HepG2 (cell line): Measurements from ENCODE around the gene DCAF8. TPM values are rescaled to one million over a fixed set of nuclear protein-coding genes. Genes with fewer than 3 reads are reported as not detected.

Source experiments
- CENPT ChIP-seq: sonication (generic); formaldehyde crosslinking; IDR thresholded peaks from 2 replicates; pipeline ENCODE4 v1.8.0; 2022; ENCODE audit warnings: low read depth, mild to moderate bottlenecking, moderate library complexity, missing genetic modification reagents
- DNMT1 ChIP-seq: sonication (generic); formaldehyde crosslinking; IDR thresholded peaks from 2 replicates; pipeline ENCODE4 v1.5.1; 2020; ENCODE audit warnings: mild to moderate bottlenecking, missing genetic modification reagents
- GABPB1 ChIP-seq: IDR thresholded peaks from 2 replicates; pipeline ENCODE4 v1.6.1; 2016; ENCODE audit warnings: mild to moderate bottlenecking, missing genetic modification reagents, moderate library complexity, missing compliant biosample characterization
- GATA4 ChIP-seq: sonication (generic); IDR thresholded peaks from 2 replicates; pipeline ENCODE4 v1.6.1; 2016; ENCODE audit warnings: antibody characterized with exemption, low read depth, borderline replicate concordance
- JUN ChIP-seq: sonication (generic); formaldehyde crosslinking; IDR thresholded peaks from 2 replicates; pipeline ENCODE4 v1.4.0; 2020; ENCODE audit warnings: mild to moderate bottlenecking, missing genetic modification reagents
- MTA3 ChIP-seq: sonication (generic); formaldehyde crosslinking; IDR thresholded peaks from 2 replicates; pipeline ENCODE4 v1.4.0; 2020; ENCODE audit warnings: missing genetic modification reagents
- NCOA1 ChIP-seq: sonication (generic); formaldehyde crosslinking; IDR thresholded peaks from 2 replicates; pipeline ENCODE4 v1.9.0; 2021; ENCODE audit warnings: missing genetic modification reagents
- RFX1 ChIP-seq: fragments of 450-650 bp; IDR thresholded peaks from 2 replicates; pipeline ENCODE4 v1.6.1; 2017
- RXRA ChIP-seq: sonication (generic); formaldehyde crosslinking; IDR thresholded peaks from 2 replicates; pipeline ENCODE4 v1.5.1; 2020; ENCODE audit warnings: missing genetic modification reagents
- SAP130 ChIP-seq: IDR thresholded peaks from 2 replicates; pipeline ENCODE4 v1.6.1; 2016; ENCODE audit warnings: low read depth
- SOX6 ChIP-seq, 2 experiments: fragments of 450-650 bp in 1 of 2; sonication (generic) in 1 of 2; formaldehyde crosslinking in 1 of 2; IDR thresholded peaks; 2 replicates each; pipeline versions ENCODE4 v1.4.0 to v1.6.1; 2017 to 2020; ENCODE audit warnings: antibody characterized with exemption in 1 of 2, mild to moderate bottlenecking in 1 of 2, missing genetic modification reagents in 1 of 2
- TBX2 ChIP-seq: sonication (generic); formaldehyde crosslinking; IDR thresholded peaks from 2 replicates; pipeline ENCODE4 v1.5.0; 2020; ENCODE audit warnings: missing genetic modification reagents, mild to moderate bottlenecking, borderline replicate concordance
- TCF12 ChIP-seq, 2 experiments: fragments of 450-650 bp in 1 of 2; sonication (generic) in 1 of 2; formaldehyde crosslinking in 1 of 2; IDR thresholded peaks; 2 replicates each; pipeline versions ENCODE4 v1.6.1 to v1.8.0; 2017 to 2022; ENCODE audit warnings: antibody characterized with exemption in 1 of 2, mild to moderate bottlenecking in 1 of 2, missing genetic modification reagents in 1 of 2, moderate library complexity in 1 of 2
- ZNF646 ChIP-seq: sonication (generic); formaldehyde crosslinking; IDR thresholded peaks from 2 replicates; pipeline ENCODE4 v1.9.0; 2021; ENCODE audit warnings: mild to moderate bottlenecking, missing genetic modification reagents
- ZSCAN20 ChIP-seq: sonication (generic); formaldehyde crosslinking; IDR thresholded peaks from 2 replicates; pipeline ENCODE4 v1.4.0; 2020; ENCODE audit warnings: missing genetic modification reagents, mild to moderate bottlenecking, borderline replicate concordance
- ZSCAN9 ChIP-seq: IDR thresholded peaks from 2 replicates; pipeline ENCODE4 v1.6.1; 2016; ENCODE audit warnings: borderline replicate concordance
- polyA plus RNA-seq, 8 experiments: library from polyadenylated mRNA; depleted of rRNA in 3 of 8; stranded (reverse) in 7 of 8; unstranded in 1 of 8; fragments of >200 nt; fragmentation: Illumina TruSeq in 4 of 8; extraction: Trizol in 4 of 8; gene quantifications; 2 replicates each; pipeline versions ENCODE4 v1.2.1 to v1.2.3, GENCODE V29; 2011 to 2016; ENCODE audit warnings: low read depth in 4 of 8, missing spikeins in 1 of 8, mixed read lengths in 1 of 8; ENCODE audit not compliant: insufficient read depth in 1 of 8
- total RNA-seq, 5 experiments: library from RNA; depleted of rRNA; stranded (reverse); fragments of >200 nt; fragmentation: Illumina TruSeq; extraction: Trizol; gene quantifications; 2 replicates each; pipeline ENCODE4 v1.2.3, GENCODE V29; 2016; ENCODE audit warnings: low read depth in 1 of 5
- TF ChIP-seq, protein P1 (sequence below): IDR thresholded peaks from 2 replicates; pipeline ENCODE4 v1.6.1; 2016; ENCODE audit warnings: low read depth
- TF ChIP-seq, protein P2 (sequence below): sonication (generic); formaldehyde crosslinking; IDR thresholded peaks from 2 replicates; pipeline ENCODE4 v1.4.0; 2020; ENCODE audit warnings: missing genetic modification reagents, mild to moderate bottlenecking, borderline replicate concordance

The DCAF8 gene
- total and polyA plus RNA-seq, 2 of the 13 experiments (the other 11 are each of a cell fraction or from before 2014, with no cell fraction given), result 73.4 to 79.8 TPM

DNA sequence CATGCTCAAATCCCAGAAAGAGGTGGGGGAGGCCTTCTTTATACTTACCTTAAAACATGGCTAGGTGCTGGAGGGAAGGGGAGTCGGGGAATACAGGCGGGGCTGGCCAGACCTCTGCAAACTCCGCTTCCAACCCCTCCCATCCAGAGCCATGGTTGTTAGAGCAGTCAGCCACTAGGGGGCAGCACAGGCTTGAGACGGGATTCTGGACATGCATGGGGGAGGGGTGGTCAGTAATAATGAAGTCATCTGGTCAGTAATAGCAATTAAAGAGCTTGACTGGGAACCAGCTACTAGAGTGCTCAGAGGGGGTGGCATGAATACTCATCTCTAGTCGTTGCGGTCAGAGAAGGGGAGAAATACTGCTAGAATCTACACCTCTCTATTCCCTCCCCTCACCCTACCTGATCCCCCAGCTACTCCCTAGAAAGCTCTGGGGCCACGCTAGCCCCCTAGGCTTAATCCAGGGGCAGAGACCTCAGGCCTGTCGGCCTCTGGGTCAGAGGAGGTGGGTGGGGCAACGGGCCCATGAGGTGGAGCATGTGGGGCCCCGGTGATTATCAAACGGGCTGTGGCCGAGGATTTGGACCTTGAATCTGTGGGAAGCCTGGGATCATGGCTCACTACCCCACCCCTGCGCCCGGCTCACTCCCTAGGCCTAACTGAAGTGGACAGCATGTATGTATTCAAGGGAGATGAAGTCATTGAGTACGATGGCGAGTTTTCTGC, 69.1 kb downstream of the DCAF8 start (continued):
- TF ChIP-seq, protein P1, sequence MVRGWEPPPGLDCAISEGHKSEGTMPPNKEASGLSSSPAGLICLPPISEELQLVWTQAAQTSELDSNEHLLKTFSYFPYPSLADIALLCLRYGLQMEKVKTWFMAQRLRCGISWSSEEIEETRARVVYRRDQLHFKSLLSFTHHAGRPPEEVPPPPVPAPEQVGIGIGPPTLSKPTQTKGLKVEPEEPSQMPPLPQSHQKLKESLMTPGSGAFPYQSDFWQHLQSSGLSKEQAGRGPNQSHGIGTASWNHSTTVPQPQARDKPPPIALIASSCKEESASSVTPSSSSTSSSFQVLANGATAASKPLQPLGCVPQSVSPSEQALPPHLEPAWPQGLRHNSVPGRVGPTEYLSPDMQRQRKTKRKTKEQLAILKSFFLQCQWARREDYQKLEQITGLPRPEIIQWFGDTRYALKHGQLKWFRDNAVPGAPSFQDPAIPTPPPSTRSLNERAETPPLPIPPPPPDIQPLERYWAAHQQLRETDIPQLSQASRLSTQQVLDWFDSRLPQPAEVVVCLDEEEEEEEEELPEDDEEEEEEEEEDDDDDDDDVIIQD (CRISPR knock-in tag), result no peak
- TF ChIP-seq SAP130 (peak; percentile 43), CENPT (CRISPR knock-in tag) (no peak), GABPB1 (CRISPR knock-in tag) (no peak; the same call in 1 of the 2 replicates), ZSCAN20 (CRISPR knock-in tag) (no peak), GATA4 (no peak), MTA3 (CRISPR knock-in tag) (no peak), ZSCAN9 (no peak), DNMT1 (no peak), TBX2 (CRISPR knock-in tag) (0 out of 2 replicates have a peak, but pooled peaks have one; percentile 18), RXRA (CRISPR knock-in tag) (no peak), RFX1 (no peak), NCOA1 (CRISPR knock-in tag) (no peak; the same call in 1 of the 2 replicates), TCF12 (IDR thresholded peaks at IDR 0.05) (no peak), TCF12 (CRISPR knock-in tag; IDR thresholded peaks at IDR 0.05) (no peak), JUN (no peak), ZNF646 (CRISPR knock-in tag) (no peak), SOX6 (IDR thresholded peaks at IDR 0.05) (no peak), SOX6 (CRISPR knock-in tag; IDR thresholded peaks at IDR 0.05) (peak; percentile 38)
- TF ChIP-seq, protein P2, sequence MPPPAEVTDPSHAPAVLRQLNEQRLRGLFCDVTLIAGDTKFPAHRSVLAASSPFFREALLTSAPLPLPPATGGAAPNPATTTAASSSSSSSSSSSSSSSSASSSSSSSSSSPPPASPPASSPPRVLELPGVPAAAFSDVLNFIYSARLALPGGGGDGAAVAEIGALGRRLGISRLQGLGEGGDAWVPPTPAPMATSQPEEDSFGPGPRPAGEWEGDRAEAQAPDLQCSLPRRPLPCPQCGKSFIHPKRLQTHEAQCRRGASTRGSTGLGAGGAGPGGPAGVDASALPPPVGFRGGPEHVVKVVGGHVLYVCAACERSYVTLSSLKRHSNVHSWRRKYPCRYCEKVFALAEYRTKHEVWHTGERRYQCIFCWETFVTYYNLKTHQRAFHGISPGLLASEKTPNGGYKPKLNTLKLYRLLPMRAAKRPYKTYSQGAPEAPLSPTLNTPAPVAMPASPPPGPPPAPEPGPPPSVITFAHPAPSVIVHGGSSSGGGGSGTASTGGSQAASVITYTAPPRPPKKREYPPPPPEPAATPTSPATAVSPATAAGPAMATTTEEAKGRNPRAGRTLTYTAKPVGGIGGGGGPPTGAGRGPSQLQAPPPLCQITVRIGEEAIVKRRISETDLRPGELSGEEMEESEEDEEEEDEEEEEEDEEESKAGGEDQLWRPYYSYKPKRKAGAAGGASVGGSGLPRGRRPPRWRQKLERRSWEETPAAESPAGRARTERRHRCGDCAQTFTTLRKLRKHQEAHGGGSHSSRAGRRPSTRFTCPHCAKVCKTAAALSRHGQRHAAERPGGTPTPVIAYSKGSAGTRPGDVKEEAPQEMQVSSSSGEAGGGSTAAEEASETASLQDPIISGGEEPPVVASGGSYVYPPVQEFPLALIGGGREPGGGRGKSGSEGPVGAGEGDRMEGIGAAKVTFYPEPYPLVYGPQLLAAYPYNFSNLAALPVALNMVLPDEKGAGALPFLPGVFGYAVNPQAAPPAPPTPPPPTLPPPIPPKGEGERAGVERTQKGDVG (CRISPR knock-in tag), result no peak
